HL-60 (cell line): Measurements from ENCODE around the gene COIL.
"Not testable (repeated sequence)": the region's sequence is repeated elsewhere in the genome, so short reads cannot be mapped to it uniquely, and the experiment has no call there.

ENCODE experiments used
- DNase-seq, 2 experiments: peaks; one replicate each; pipeline ENCODE4 v3.0.0-alpha.2; 2010 to 2020; ENCODE audit warnings: low read depth in 1 of 2, low spot score in 1 of 2
- H3K27ac ChIP-seq: fragments of 250-450 bp; sonication (Bioruptor Pico); replicated peaks from 2 replicates; pipeline ENCODE4 v1.5.1; 2020; ENCODE audit warnings: mild to moderate bottlenecking, moderate library complexity
- H3K27me3 ChIP-seq: fragments of 250-450 bp; sonication (Bioruptor Pico); 2 replicates; pipeline ENCODE4 v1.5.1; 2021; ENCODE audit warnings: mild to moderate bottlenecking, moderate library complexity; ENCODE audit not compliant: insufficient read depth, poor library complexity, severe bottlenecking
- H3K4me3 ChIP-seq: replicated peaks from 2 replicates; pipeline ENCODE4 v1.5.1; 2011; ENCODE audit warnings: mild to moderate bottlenecking, control low read depth, low read length; ENCODE audit not compliant: insufficient read depth
- GABPA ChIP-seq: IDR thresholded peaks from 2 replicates; pipeline ENCODE4 v1.6.1; 2012; ENCODE audit warnings: low read depth
- POLR2AphosphoS5 ChIP-seq: IDR thresholded peaks from 2 replicates; pipeline ENCODE4 v1.6.1; 2012; ENCODE audit warnings: low read depth
- SPI1 ChIP-seq: IDR thresholded peaks from 2 replicates; pipeline ENCODE4 v1.6.1; 2012; ENCODE audit warnings: low read depth, mild to moderate bottlenecking, borderline replicate concordance
- TF ChIP-seq, protein P1 (sequence below): IDR thresholded peaks from one replicate; pipeline ENCODE4 v1.5.1; 2011; ENCODE audit warnings: low read length, control low read depth, inconsistent platforms; ENCODE audit not compliant: insufficient read depth
- TF ChIP-seq, protein P2 (sequence below): IDR thresholded peaks from 2 replicates; pipeline ENCODE4 v1.6.1; 2012; ENCODE audit warnings: low read depth; ENCODE audit not compliant: insufficient replicate concordance

The COIL gene

DNA sequence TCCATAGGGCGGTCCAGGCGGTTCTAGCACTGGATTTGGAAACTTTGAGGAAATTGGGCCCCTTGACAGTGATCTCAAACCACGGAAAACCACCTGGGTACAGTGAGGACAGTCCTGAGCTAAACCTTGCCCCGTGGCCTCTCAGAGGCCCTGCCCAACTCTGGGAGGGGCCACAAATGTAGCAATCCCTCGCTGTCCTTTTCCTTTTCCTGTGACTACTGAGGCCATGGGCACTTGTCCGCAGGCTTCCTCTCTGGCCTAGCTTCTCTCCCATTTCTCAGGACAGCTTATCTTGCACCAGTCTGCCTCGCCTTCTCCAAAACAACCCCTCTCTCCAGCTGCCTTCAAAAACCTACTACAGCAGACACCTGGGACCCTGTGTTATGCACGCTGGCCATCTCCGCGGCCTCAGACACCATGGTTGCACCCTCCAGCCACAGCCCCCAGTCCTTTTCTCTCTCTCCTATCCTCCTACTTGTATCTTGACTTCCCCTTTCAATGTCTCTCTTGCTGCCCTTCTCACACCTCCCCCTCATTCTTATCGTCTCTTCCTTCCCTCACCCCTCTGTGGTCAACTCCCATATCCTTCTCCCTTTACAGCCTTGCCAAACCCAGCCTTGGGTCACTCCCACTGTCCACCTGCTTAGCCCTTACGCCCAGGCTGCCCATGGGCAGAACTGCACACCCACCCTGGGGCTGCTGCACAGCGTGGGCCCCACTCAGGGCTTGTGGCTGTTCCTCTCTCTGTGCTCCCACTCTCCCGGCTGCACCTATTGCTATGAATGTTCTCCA lies 24.7 kb upstream of the COIL start:
- DNase-seq, result peak; percentile 69 to 86
- TF ChIP-seq, protein P1, sequence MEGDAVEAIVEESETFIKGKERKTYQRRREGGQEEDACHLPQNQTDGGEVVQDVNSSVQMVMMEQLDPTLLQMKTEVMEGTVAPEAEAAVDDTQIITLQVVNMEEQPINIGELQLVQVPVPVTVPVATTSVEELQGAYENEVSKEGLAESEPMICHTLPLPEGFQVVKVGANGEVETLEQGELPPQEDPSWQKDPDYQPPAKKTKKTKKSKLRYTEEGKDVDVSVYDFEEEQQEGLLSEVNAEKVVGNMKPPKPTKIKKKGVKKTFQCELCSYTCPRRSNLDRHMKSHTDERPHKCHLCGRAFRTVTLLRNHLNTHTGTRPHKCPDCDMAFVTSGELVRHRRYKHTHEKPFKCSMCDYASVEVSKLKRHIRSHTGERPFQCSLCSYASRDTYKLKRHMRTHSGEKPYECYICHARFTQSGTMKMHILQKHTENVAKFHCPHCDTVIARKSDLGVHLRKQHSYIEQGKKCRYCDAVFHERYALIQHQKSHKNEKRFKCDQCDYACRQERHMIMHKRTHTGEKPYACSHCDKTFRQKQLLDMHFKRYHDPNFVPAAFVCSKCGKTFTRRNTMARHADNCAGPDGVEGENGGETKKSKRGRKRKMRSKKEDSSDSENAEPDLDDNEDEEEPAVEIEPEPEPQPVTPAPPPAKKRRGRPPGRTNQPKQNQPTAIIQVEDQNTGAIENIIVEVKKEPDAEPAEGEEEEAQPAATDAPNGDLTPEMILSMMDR, result no peak
- TF ChIP-seq SPI1 (peak; percentile 94), POLR2AphosphoS5 (peak; percentile 83)
- 0 out of 2 replicates have a peak overlapping the region, but pooled peaks have one; percentile 1 for H3K4me3 ChIP-seq
- H3K27ac ChIP-seq, result peak overlapping the region; percentile 82
- no peaks in the 10 kb centered on the region for H3K27me3 ChIP-seq

DNA sequence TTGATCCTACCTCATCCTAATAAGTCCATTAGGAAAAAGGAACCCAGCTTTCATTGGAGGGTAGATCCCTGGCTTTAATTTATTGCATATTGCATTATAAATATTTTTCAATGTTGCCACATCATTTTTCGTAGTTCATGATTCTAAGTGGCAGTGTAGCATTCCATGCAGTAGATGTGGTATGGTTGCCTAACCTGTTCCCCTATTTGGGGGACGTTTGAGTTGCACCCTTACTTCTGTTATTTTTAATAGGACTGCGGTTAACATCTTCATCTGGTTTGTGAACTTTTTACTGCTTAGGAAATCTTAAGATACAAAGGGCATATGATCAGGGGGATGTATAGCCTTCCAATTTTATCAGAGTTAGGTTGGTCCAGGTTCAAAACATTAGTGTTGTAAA lies 22.5 kb upstream of the COIL start:
- TF ChIP-seq GABPA (no peak), SPI1 (peak; percentile 84)
- H3K27me3 ChIP-seq, result no peaks in the 10 kb centered on the region
- DNase-seq, result peak; percentile 51 to 77
- peak overlapping the region; percentile 82 for H3K27ac ChIP-seq
- H3K4me3 ChIP-seq, result no peak overlapping the region

DNA sequence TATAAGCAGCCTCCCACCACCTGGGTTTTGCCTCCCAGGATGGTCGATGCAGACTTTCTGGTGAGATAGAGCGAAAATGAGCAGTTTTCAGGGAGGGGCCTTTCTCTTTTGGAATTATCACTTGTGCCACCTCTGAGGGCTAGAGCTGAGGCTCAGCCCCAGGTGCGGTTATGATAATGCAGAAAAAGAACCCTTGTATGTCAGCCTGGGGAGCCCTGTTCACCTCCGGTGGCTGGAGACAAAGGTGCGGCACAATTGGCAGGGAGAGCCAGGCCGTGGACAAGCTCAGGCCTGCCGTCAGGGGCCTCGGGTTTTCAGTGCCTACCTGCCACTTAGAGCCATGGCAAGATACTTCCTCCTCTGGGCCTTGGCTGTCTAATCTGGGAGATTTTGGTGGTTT lies 21.5 kb upstream of the COIL start:
- Histone ChIP-seq H3K27me3 (no peaks in the 10 kb centered on the region), H3K4me3 (no peak overlapping the region), H3K27ac (peak overlapping the region; percentile 2; the same call in 1 of the 2 replicates)
- no peak for DNase-seq
- TF ChIP-seq, protein P2, sequence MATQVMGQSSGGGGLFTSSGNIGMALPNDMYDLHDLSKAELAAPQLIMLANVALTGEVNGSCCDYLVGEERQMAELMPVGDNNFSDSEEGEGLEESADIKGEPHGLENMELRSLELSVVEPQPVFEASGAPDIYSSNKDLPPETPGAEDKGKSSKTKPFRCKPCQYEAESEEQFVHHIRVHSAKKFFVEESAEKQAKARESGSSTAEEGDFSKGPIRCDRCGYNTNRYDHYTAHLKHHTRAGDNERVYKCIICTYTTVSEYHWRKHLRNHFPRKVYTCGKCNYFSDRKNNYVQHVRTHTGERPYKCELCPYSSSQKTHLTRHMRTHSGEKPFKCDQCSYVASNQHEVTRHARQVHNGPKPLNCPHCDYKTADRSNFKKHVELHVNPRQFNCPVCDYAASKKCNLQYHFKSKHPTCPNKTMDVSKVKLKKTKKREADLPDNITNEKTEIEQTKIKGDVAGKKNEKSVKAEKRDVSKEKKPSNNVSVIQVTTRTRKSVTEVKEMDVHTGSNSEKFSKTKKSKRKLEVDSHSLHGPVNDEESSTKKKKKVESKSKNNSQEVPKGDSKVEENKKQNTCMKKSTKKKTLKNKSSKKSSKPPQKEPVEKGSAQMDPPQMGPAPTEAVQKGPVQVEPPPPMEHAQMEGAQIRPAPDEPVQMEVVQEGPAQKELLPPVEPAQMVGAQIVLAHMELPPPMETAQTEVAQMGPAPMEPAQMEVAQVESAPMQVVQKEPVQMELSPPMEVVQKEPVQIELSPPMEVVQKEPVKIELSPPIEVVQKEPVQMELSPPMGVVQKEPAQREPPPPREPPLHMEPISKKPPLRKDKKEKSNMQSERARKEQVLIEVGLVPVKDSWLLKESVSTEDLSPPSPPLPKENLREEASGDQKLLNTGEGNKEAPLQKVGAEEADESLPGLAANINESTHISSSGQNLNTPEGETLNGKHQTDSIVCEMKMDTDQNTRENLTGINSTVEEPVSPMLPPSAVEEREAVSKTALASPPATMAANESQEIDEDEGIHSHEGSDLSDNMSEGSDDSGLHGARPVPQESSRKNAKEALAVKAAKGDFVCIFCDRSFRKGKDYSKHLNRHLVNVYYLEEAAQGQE, result no peak
- TF ChIP-seq SPI1 (no peak), GABPA (no peak), POLR2AphosphoS5 (no peak)
- TF ChIP-seq, protein P1, result no peak

DNA sequence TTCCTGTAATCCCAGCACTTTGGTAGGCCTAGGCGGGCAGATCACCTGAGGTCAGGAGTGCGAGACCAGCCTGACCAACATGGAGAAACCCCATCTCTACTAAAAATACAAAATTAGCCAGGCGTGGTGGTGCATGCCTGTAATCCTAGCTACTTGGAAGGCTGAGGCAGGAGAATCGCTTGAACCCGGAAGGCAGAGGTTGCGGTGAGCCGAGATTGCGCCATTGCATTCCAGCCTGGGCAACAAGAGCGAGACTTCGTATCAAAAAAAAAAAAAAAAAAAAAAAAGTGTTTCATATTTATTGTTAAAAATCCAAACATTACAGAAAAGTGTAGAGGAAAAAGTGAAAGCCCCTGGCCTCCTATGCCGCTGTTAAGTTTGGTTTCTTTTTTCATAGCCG lies 19.7 kb upstream of the COIL start:
- not testable (repeated sequence) for H3K27ac ChIP-seq, DNase-seq, H3K27me3 ChIP-seq, H3K4me3 ChIP-seq

DNA sequence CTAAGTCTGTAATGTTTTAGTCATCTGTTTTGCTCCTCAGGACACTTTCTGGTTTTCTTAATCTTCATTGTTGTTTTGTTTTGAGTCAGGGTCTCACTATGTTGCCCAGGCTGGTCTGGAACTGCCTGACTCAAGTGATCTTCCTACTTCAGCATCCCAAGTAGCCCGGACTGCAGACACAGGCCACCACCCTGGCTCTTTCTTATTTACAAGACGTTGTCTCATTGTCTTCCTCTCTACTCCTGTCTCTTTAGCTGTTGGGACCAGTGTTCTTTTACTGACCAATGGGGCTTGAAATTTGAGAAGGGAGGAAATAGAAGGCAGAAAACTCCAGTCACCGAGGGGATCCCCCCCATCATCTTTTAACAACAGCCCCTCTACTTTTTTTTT lies 18.2 kb upstream of the COIL start:
- no peak overlapping the region for H3K27ac ChIP-seq
- TF ChIP-seq, protein P1, result no peak
- TF ChIP-seq GABPA, result no peak
- TF ChIP-seq POLR2AphosphoS5, result no peak
- TF ChIP-seq, protein P2, result no peak
- TF ChIP-seq SPI1, result no peak
- no peaks in the 10 kb centered on the region for H3K27me3 ChIP-seq
- no peak for DNase-seq
- H3K4me3 ChIP-seq, result peak overlapping the region; percentile 80
